NCI-H128 (cell line): Measurements from ENCODE around the gene LRRC45.
A peak's percentile ranks its signal among the peaks of the same experiment; 100 is the strongest.
"Not testable (repeated sequence)": the region's sequence is repeated elsewhere in the genome, so short reads cannot be mapped to it uniquely, and the experiment has no call there.

ENCODE experiments used
- DNase-seq: peaks from one replicate; lab custom pipeline; 2025; ENCODE audit not compliant: unreplicated experiment; lab: John Stamatoyannopoulos, UW

LRRC45 gene

GRCh38 chr17:82022981-82023446, at the start of gene LRRC45:
LRRC45 (plus strand) TSS chr17:82023305; CDS start chr17:82023644, 339 bp downstream.
- peak; percentile 94 for DNase-seq

DNA sequence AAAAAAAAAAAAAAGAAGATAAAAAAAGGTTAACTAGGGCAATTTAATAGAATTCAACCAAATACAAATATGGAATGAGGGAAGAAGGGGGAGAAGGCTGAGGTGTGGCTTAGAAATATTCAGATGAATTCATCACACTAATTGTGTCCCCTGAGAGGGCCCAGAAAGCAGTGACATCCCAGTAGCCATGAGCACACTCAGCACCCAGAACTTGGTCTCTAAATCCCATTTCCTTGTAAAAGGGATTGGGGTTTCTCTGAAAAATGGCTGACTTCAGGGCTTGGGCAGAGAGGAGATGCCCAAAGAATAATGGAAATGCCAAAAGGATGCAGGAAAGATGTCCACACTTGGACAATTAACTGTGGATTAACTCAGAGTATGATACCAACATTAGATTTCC, 49.7 kb upstream of the LRRC45 start:
- DNase-seq, result no peak

DNA sequence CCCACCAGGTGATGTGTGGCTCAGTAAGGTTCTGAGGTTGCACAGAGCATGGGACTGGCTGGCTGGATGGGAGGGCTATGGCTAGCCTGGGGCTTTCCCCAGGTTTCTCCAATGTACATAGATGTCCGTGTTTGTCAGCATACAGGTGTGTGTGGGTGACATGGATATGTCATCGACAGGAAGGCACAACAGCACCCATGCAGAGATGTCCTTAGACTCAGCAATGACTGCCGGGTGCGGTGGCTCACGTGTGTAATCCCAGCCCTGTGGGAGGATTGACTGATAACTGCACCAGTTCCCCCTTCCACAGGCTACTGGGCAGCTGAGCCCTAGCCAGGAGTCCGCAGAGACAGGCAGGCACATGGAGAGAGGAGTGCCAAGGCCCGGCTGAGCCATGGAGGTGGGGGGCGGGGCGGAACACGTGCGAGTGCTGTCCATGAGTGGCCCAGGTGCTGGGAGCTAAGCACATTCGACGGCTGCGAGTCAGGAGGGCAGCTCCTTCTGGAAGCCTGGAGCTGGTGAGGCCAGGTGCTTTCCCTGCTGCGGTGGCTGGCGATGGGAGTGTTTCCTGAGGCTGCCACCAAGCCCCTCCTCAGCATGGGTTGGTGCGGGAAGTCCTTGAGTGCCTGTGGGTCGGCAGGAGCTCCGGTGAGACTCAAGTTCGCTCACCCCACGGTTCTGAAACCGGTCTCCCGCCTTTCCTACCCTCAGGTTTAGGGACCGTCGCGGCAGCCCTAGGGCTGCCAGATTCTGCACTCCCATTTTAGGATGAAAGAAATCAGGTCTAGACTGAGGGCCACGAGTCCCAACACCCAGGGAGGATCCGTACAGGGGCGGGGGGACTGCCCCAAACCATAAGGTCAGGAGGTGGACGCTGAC, 46.5 kb upstream of the LRRC45 start:
- no peak for DNase-seq

GRCh38 chr17:81977211-81977808, 45.8 kb upstream of the LRRC45 start, which contains the start of gene ASPSCR1:
ASPSCR1 (plus strand) TSS chr17:81977629; CDS start chr17:81977647, 18 bp downstream.
- peak; percentile 71 for DNase-seq

GRCh38 chr17:81978524-81979298, 44.4 kb upstream of the LRRC45 start:
- no peak for DNase-seq

GRCh38 chr17:81980122-81980521, 43.0 kb upstream of the LRRC45 start:
- DNase-seq, result no peak

- no peak for DNase-seq
Measured at GRCh38 chr17:81980707-81981343, 42.3 kb upstream of the LRRC45 start.

- DNase-seq, result not testable (repeated sequence)
Measured at GRCh38 chr17:81981511-81981910, 41.6 kb upstream of the LRRC45 start.

DNA sequence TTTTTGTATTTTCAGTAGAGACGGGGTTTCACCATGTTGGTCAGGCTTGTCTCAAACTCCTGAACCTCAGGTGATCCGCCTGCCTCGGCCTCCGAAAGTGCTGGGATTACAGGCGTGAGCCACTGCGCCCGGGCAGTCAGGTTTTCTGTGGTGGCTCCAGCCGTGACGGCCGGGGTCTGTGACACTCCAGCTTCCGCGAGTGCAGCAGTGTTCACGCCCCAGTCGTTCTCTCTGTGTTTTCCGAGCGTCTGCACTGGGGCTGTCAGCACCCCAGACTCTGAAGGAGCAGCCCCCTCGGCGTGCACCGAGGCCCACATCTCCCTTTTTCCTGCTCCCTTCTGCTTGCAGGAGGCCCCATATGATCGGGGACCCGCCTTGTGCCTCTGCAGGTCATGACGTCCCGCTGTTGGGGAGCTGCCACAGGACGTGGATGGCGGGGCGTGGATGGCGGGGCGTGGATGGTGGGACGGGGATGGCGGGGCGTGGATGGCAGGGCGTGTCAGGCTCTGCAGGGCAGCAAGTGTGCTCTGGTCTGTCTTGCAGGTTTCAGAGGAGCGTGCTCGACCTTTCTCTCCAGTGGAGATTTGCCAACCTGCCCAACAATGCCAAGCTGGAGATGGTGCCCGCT, 40.0 kb upstream of the LRRC45 start:
- no peak for DNase-seq

DNA sequence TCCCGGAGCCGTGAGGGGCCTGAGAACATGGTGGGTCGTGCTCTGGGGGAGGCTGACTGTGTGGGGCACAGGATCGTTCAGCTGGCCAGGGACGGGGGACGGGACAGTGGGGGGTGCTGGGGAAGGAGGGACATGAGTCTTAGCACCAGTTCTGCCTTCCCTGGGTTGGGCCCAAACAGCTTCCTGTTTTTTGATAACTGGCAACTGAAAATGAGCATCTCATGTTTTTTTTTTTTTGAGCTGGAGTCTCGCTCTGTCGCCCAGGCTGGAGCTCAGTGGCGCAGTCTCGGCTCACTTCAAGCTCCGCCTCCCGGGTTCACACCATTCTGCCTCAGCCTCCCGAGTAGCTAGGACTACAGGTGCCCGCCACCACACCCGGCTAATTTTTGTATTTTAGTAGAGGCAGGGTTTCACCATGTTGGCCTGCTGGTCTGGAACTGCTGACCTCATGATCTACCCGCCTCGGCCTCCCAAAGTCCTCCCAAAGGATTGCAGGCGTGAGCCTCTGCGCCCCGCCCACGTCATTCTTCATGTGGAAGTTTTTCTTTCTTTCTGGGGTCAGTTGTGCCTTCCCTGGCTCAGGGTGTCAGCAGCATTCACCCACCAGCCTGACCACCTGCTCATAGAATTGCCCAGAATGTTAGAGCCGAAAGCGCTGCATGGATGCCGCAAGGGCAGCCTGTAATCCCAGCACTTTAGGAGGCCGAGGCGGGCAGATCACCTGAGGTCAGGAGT, 39.3 kb upstream of the LRRC45 start:
- no peak for DNase-seq

- DNase-seq, result no peak
Measured at GRCh38 chr17:81984773-81985410, 38.2 kb upstream of the LRRC45 start.

- DNase-seq, result no peak
Measured at GRCh38 chr17:81986606-81987005, 36.5 kb upstream of the LRRC45 start.

DNA sequence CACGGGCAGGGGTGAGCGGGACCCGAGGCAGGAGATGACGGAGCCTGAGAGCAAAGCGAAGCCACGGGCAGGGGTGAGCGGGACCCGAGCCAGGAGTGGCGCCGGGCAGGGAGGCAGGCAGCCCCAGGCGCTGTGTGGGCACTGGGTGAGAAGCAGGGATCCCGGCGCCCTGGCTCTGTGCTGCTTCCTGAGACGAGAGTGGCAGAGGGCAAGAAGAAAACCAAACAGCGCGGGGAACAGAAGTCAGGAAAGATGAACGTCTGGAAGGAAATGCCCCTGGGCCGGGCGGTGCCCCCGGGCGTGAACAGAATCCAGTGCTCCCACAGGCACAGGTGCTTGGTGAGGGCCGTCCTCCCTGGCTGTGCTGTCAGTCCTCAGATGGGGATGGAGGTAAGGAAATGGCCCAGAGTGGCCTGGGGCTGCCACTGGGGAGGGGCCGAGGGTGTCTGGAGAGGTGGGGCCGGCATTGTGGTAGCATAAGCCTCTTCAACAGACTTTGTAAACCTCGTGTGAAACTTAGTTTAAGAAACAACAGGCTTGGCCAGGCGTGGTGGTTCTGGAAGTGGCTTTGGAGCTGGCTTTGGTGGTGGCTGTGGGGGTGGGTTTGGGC, 35.8 kb upstream of the LRRC45 start:
- DNase-seq, result no peak

DNA sequence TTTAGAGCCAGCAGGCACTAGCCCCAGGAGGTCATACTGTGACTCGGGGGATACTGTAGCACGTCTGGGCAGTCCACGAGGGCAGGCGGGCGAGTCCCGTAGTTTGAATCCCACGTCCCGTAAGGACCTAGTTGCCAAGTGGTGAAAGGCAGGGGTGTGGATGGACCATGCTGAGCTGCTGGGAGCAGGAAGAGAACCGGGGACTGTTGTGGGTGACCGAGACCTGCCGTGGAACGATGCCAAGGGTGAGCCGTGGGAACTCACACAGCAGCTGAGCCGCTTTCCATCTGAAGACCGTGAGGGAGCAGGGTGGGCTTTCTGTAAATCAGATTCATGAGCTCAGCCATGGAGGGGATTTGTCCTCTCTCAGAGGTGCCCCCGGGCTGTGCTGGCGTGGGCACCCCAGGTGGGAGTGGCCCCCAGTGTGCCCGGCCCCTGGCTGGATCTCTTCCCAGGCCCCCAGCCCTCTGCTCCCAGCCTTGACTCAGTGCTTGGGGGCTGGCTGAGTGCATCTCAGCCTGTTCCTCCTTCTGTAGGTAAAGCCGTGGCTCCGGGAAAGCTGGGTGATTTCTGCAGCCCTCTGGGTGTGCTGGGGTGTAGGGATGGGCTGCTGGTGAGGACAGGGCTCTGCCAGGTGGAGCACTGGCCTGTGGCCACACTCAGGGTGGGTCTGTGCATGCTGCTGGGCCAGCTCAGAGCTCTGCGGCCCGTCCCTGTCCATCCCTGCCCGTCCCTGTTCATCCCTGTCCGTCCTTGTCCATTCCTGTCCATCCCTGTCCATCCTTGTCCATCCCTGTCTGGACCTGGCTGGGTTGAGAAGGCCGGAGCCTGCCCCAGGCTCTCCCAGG, 32.0 kb upstream of the LRRC45 start:
- DNase-seq, result no peak

GRCh38 chr17:81991684-81992305, 31.3 kb upstream of the LRRC45 start:
- DNase-seq, result no peak

DNA sequence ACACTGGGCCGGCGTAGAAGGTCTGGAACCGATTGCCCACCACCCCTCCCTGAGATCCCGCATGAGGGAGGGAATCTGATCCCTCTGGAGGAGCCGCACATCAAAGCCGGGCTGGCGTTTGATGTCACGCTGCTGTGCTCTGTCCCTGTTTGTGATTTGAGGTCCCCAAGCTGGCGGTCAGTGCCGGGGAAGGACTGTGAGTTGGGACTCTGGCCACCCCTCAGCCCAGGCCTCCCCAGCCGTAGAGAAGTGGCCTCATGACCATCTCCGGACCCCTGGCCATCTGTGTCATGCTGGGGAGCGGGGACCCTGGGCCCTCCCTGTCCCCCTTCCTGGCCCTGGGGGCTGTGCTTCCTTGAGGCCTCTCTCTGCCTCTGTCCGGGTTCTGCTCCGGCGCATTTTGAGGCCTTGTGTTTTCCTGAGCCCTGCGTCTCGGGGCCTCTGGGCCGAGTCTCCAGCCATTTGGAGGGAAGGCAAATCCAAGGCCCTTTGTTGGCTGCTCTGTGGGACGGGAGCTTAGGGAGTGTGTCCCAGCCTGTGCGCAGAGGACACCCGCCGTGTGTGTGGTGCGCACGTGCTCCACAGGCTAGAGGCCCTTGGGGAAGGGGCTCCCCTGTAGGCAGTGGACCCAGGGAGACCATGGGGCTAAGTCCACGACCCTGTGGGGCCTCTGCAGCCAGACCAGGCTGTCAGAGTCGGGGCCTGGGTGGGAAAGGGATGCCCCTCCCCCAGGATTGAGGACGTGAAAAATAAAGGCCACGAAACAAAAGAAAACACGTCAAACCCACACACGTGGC, 30.6 kb upstream of the LRRC45 start:
- no peak for DNase-seq
